ENCODE results near the gene IL16.

GRCh38 chr15:81239190-81239589 is 42.5 kb downstream of the IL16 start:
- TF ChIP-seq TEAD4 (IDR thresholded peaks at IDR 0.05) (no peak), RAD21 (IDR thresholded peaks at IDR 0.05; ENCODE audit: low read depth) (no peak), CREB1 (IDR thresholded peaks at IDR 0.05; ENCODE audit: low read depth) (no peak), CEBPB (IDR thresholded peaks at IDR 0.05) (no peak), FOXM1 (IDR thresholded peaks at IDR 0.05; ENCODE audit: borderline replicate concordance, low read depth) (no peak), NFIC (IDR thresholded peaks at IDR 0.05) (no peak)
- TF ChIP-seq, protein P1, sequence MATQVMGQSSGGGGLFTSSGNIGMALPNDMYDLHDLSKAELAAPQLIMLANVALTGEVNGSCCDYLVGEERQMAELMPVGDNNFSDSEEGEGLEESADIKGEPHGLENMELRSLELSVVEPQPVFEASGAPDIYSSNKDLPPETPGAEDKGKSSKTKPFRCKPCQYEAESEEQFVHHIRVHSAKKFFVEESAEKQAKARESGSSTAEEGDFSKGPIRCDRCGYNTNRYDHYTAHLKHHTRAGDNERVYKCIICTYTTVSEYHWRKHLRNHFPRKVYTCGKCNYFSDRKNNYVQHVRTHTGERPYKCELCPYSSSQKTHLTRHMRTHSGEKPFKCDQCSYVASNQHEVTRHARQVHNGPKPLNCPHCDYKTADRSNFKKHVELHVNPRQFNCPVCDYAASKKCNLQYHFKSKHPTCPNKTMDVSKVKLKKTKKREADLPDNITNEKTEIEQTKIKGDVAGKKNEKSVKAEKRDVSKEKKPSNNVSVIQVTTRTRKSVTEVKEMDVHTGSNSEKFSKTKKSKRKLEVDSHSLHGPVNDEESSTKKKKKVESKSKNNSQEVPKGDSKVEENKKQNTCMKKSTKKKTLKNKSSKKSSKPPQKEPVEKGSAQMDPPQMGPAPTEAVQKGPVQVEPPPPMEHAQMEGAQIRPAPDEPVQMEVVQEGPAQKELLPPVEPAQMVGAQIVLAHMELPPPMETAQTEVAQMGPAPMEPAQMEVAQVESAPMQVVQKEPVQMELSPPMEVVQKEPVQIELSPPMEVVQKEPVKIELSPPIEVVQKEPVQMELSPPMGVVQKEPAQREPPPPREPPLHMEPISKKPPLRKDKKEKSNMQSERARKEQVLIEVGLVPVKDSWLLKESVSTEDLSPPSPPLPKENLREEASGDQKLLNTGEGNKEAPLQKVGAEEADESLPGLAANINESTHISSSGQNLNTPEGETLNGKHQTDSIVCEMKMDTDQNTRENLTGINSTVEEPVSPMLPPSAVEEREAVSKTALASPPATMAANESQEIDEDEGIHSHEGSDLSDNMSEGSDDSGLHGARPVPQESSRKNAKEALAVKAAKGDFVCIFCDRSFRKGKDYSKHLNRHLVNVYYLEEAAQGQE (IDR thresholded peaks at IDR 0.05; ENCODE audit: low read depth), result no peak
- TF ChIP-seq, protein P2, sequence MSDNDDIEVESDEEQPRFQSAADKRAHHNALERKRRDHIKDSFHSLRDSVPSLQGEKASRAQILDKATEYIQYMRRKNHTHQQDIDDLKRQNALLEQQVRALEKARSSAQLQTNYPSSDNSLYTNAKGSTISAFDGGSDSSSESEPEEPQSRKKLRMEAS (IDR thresholded peaks at IDR 0.05), result no peak
